Natural killer cell (primary cell): ENCODE measurements around the gene FRMD6. TPM values are rescaled to one million over a fixed set of nuclear protein-coding genes. Genes with fewer than 3 reads are reported as not detected.

Source experiments
- ATAC-seq, 3 donors: fragments of 150-1000 bp in 2 of 3; fragments of 200-7000 bp in 1 of 3; cut with Tn5 transposase; 1 replicate in 1 of 3; 2 replicates in 2 of 3; pipeline ENCODE4 v1.10.0; 2021; ENCODE audit warnings: mild to moderate bottlenecking in 2 of 3, moderate library complexity in 2 of 3
- DNase-seq, 2 donors: peaks; one replicate each; pipeline versions ENCODE4 v3.0.0 to v3.0.0-alpha.2; 2013 to 2021; ENCODE audit warnings: mixed read lengths in 1 of 2
- H3K27ac ChIP-seq: one replicate; pipeline ENCODE4 v1.5.1; 2013; ENCODE audit warnings: mild to moderate bottlenecking, low read length
- H3K27me3 ChIP-seq: one replicate; pipeline ENCODE4 v1.6.1; 2013; ENCODE audit warnings: low read length; ENCODE audit not compliant: control insufficient read depth, insufficient read depth
- H3K36me3 ChIP-seq: one replicate; pipeline ENCODE4 v1.6.1; 2013; ENCODE audit warnings: low read length; ENCODE audit not compliant: control insufficient read depth, insufficient read depth
- H3K4me1 ChIP-seq: one replicate; pipeline ENCODE4 v1.6.1; 2013; ENCODE audit warnings: low read length; ENCODE audit not compliant: control insufficient read depth, insufficient read depth
- H3K4me3 ChIP-seq: one replicate; pipeline ENCODE4 v1.5.1; 2013; ENCODE audit warnings: low read length
- H3K9me3 ChIP-seq: one replicate; pipeline ENCODE4 v1.6.1; 2013; ENCODE audit warnings: low read length; ENCODE audit not compliant: control insufficient read depth, insufficient read depth
- H3K27ac Mint-ChIP-seq, 2 donors: one replicate each; pipeline ENCODE4 v1.8.0; 2022; ENCODE audit warnings: mild to moderate bottlenecking in 2 of 2, mixed read lengths in 2 of 2, moderate library complexity in 1 of 2
- H3K27me3 Mint-ChIP-seq, 2 donors: one replicate each; pipeline ENCODE4 v1.8.0; 2022; ENCODE audit warnings: low read depth in 2 of 2, mixed read lengths in 2 of 2
- H3K36me3 Mint-ChIP-seq: one replicate; pipeline ENCODE4 v1.8.0; 2022; ENCODE audit warnings: mixed read lengths
- H3K4me1 Mint-ChIP-seq, 2 donors: one replicate each; pipeline ENCODE4 v1.8.0; 2022; ENCODE audit warnings: mixed read lengths in 2 of 2
- H3K4me3 Mint-ChIP-seq: one replicate; pipeline ENCODE4 v1.8.0; 2022; ENCODE audit warnings: mild to moderate bottlenecking, moderate library complexity, mixed read lengths
- H3K9me3 Mint-ChIP-seq, 2 donors: one replicate each; pipeline ENCODE4 v1.8.0; 2022; ENCODE audit warnings: mixed read lengths in 2 of 2
- CTCF ChIP-seq: fragments of 200-600 bp; IDR thresholded peaks from one replicate; pipeline ENCODE4 v1.8.0; 2022; ENCODE audit warnings: antibody characterized with exemption
- WGBS: methylation state at CpG from one replicate; pipeline ENCODE4 v1.1.7; 2013; ENCODE audit warnings: missing lambda C conversion rate; ENCODE audit not compliant: insufficient coverage; 5-methylcytosine and 5-hydroxymethylcytosine counted together
- intact Hi-C: fragments of 100-400 bp; cut with micrococcal nuclease; formaldehyde crosslinking; loops from one replicate; pipeline ENCODE4 v1.14.2; 2022
- total RNA-seq, 4 donors: library from RNA; stranded (reverse); fragments of 120-200 nt in 1 of 4; gene quantifications; one replicate each; pipeline versions ENCODE4 v1.2.3 to v1.2.4, GENCODE V29; 2013 to 2022

The FRMD6 gene
- total RNA-seq, 3 donors from 2014 or later (not counting 1 experiment from before 2014, with no cell fraction given) = 1.5 to 3.8 (median 2.3) TPM

DNA sequence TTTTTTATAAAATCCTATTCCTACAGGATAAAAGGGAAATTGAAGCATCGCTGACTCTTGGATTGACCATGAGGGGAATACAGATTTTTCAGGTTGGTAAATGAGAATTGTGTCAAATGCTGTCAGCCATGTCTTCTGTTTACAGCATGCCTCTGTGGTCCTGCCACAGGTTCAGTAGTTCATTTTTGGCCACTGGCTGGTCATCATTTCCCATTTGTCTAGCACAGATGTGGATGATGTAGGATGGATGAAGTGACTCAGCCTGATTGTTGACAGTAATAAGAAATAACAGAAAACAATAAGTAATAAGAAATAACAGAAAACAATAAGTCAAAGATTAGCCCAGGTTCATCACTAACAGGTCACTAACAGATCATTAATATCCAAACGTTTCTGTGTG lies 59.8 kb downstream of the FRMD6 start:
- H3K36me3 ChIP-seq = no peaks in the 10 kb centered on the region
- WGBS = 100% methylated on average over 1 of the region's 2 CpGs
- Mint-ChIP-seq H3K4me1 (peaks cover 10% of the 10 kb centered on the region in 2 donors), H3K27me3 (peaks cover 0 to under 1% of the 10 kb centered on the region in 2 donors), H3K36me3 (no peaks in the 10 kb centered on the region), H3K4me3 (no peak overlapping the region), H3K27ac (no peak overlapping the region), H3K9me3 (no peaks in the 10 kb centered on the region)
- TF ChIP-seq CTCF = no peak
- ATAC-seq (no peak), DNase-seq (no peak)
- intact Hi-C loops = no loop called here
- H3K4me3 ChIP-seq = no peak overlapping the region
- H3K9me3 ChIP-seq = no peaks in the 10 kb centered on the region
- no peak overlapping the region for H3K27ac ChIP-seq
- no peaks in the 10 kb centered on the region for H3K27me3 ChIP-seq
- no peaks in the 10 kb centered on the region for H3K4me1 ChIP-seq

- no peaks in the 10 kb centered on the region for H3K9me3 Mint-ChIP-seq
- no peak overlapping the region for H3K27ac ChIP-seq
- H3K4me3 Mint-ChIP-seq = no peak overlapping the region
- no peaks in the 10 kb centered on the region for H3K4me1 ChIP-seq
- no peak overlapping the region for H3K27ac Mint-ChIP-seq
- no peaks in the 10 kb centered on the region for H3K36me3 ChIP-seq
- H3K27me3 Mint-ChIP-seq = peaks cover 0 to 22% of the 10 kb centered on the region in 2 donors
- no peak overlapping the region for H3K4me3 ChIP-seq
- H3K36me3 Mint-ChIP-seq = no peaks in the 10 kb centered on the region
- H3K4me1 Mint-ChIP-seq = peaks cover 17% of the 10 kb centered on the region in 2 donors
- H3K27me3 ChIP-seq = no peaks in the 10 kb centered on the region
- DNase-seq (no peak), ATAC-seq (no peak)
- intact Hi-C loops = no loop called here
- 96% methylated on average over 7 of the region's 7 CpGs for WGBS
- H3K9me3 ChIP-seq = no peaks in the 10 kb centered on the region
- TF ChIP-seq CTCF = no peak
Measured at GRCh38 chr14:51715250-51715649, 63.5 kb downstream of the FRMD6 start.

DNA sequence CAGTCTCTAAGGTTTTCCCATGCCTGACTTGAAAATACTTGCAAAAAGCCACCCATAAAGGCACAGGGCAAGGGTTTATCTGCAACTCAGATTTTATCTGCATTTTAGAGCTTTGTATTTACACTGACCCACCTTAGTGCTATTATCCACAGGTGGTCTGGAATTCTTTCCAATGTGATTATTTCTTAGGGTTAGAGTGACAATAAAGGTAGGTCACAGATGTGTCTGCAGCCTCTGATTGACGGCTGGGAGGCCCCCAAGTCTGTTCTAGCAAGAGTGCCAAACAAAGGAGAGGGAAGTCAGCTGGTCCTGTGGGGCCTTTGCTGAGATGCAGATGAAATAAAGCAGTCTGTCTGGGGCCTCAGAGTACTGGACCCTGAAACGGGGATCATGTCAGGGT lies 64.0 kb downstream of the FRMD6 start:
- no peak overlapping the region for H3K4me3 ChIP-seq

More for the DNA sequence above, 64.0 kb downstream of the FRMD6 start:
- Histone ChIP-seq H3K27ac (no peak overlapping the region), H3K4me1 (no peaks in the 10 kb centered on the region), H3K36me3 (no peaks in the 10 kb centered on the region), H3K27me3 (no peaks in the 10 kb centered on the region), H3K9me3 (no peaks in the 10 kb centered on the region)
- no peaks in the 10 kb centered on the region for H3K9me3 Mint-ChIP-seq
- ATAC-seq (no peak), DNase-seq (no peak)
- peaks cover 17% of the 10 kb centered on the region in 2 donors for H3K4me1 Mint-ChIP-seq
- intact Hi-C loops = no loop called here
- H3K36me3 Mint-ChIP-seq = no peaks in the 10 kb centered on the region
- TF ChIP-seq CTCF = no peak
- H3K4me3 Mint-ChIP-seq = no peak overlapping the region
- peaks cover 0 to 22% of the 10 kb centered on the region in 2 donors for H3K27me3 Mint-ChIP-seq
- H3K27ac Mint-ChIP-seq = peak overlapping the region in 1 of 2 donors; percentile 40
- WGBS = 62% methylated on average over 2 of the region's 2 CpGs
